GM19372 (cell line): ENCODE results near the gene CDCP1.

Experiments
- ATAC-seq: cut with Tn5 transposase; IDR thresholded peaks from one replicate; pipeline ENCODE4 v1.9.1; 2021; ENCODE audit warnings: mild to moderate bottlenecking, low read depth, moderate library complexity; ENCODE audit not compliant: unreplicated experiment

The CDCP1 gene

GRCh38 chr3:45145681-45146614 is at the start of gene CDCP1:
TSS of gene CDCP1 (minus strand) at chr3:45146378. CDS start at chr3:45146287, 91 bp downstream.
- ATAC-seq, result no peak

- ATAC-seq, result no peak
These were observed 48.6 kb upstream of the CDCP1 start for GRCh38 chr3:45194791-45195190.

GRCh38 chr3:45191924-45192417 is 45.8 kb upstream of the CDCP1 start:
- ATAC-seq, result no peak

- ATAC-seq, result no peak
These were observed 45.2 kb upstream of the CDCP1 start for GRCh38 chr3:45191424-45191823.

- ATAC-seq, result no peak
These were observed 42.8 kb upstream of the CDCP1 start for GRCh38 chr3:45188719-45189659.

GRCh38 chr3:45187694-45188141 is 41.5 kb upstream of the CDCP1 start:
- ATAC-seq, result no peak

GRCh38 chr3:45186871-45187270 is 40.7 kb upstream of the CDCP1 start:
- no peak for ATAC-seq

GRCh38 chr3:45185461-45185860 is 39.3 kb upstream of the CDCP1 start:
- no peak for ATAC-seq

- no peak for ATAC-seq
These were observed 38.9 kb upstream of the CDCP1 start for GRCh38 chr3:45185052-45185451.

- ATAC-seq, result no peak
These were observed 37.7 kb upstream of the CDCP1 start for GRCh38 chr3:45183872-45184262.

GRCh38 chr3:45182915-45183871 is 37.0 kb upstream of the CDCP1 start:
- ATAC-seq, result no peak

GRCh38 chr3:45181496-45181895 is 35.3 kb upstream of the CDCP1 start:
- no peak for ATAC-seq

GRCh38 chr3:45180899-45181298 is 34.7 kb upstream of the CDCP1 start:
- no peak for ATAC-seq

GRCh38 chr3:45180051-45180450 is 33.9 kb upstream of the CDCP1 start:
- ATAC-seq, result no peak

GRCh38 chr3:45179163-45179562 is 33.0 kb upstream of the CDCP1 start:
- no peak for ATAC-seq

GRCh38 chr3:45178183-45179023 is 32.2 kb upstream of the CDCP1 start:
- ATAC-seq, result no peak

GRCh38 chr3:45176912-45177311 is 30.7 kb upstream of the CDCP1 start:
- no peak for ATAC-seq

GRCh38 chr3:45174234-45174633 is 28.1 kb upstream of the CDCP1 start:
- ATAC-seq, result no peak

- no peak for ATAC-seq
These were observed 27.6 kb upstream of the CDCP1 start for GRCh38 chr3:45173776-45174175.
